ENCODE data around the gene PRELID3B.
"Not testable (repeated sequence)": the region's sequence is repeated elsewhere in the genome, so short reads cannot be mapped to it uniquely, and the experiment has no call there.

PRELID3B gene

DNA sequence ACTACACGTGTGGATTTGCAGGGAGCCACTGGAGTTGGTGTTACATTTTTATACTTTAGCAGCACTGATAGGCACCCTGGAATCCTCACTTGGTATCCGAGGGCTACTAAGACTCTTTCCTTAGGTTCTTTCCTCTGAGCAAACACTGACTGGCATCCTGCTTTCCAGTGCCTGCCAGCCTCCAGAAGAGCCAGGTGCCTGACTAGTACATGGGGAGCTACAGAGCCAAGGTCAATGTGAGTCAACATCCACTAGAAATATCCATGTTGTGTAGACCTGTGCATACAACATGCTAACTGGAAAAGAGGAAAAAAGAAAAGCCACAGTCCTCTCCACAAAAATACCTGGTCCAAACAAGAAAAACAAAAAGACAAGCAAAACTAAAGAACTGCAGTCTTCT, 17.5 kb downstream of the PRELID3B start:
- no peak for DNase-seq

- DNase-seq = no peak
These were observed 18.5 kb downstream of the PRELID3B start for GRCh38 chr20:59024111-59024530.

- no peak for DNase-seq
These were observed 19.0 kb downstream of the PRELID3B start for GRCh38 chr20:59023616-59024015.

- DNase-seq = no peak
These were observed 19.8 kb downstream of the PRELID3B start for GRCh38 chr20:59022754-59023153.

DNA sequence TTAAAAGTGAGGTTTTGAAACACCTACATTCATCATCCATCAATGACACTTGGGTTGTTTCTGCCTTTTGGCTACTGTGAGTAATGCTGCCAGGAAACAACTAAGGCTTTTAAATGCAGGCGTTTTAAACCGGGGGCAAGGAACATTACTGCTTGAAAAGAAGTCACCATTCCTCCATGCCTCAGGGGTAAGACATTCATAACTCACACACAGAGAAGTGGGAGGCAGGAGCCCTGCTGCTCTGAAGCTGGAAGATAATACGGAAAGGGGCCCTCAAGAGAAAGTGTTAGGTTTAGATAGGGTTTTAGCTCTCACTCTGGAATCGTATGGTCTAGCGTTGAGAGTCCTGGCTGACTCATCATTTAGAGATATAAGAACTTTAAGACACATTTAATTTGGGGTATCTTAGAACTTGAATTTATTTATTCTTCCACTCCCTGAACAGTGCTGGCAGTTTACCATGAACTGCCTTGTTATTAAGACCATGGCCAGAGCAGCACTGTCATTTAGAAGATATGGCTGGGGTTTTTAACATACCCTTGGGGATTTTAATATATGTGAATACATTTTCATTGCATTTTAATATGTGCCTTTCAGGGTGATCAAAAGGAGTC, 21.5 kb downstream of the PRELID3B start:
- DNase-seq = no peak

DNA sequence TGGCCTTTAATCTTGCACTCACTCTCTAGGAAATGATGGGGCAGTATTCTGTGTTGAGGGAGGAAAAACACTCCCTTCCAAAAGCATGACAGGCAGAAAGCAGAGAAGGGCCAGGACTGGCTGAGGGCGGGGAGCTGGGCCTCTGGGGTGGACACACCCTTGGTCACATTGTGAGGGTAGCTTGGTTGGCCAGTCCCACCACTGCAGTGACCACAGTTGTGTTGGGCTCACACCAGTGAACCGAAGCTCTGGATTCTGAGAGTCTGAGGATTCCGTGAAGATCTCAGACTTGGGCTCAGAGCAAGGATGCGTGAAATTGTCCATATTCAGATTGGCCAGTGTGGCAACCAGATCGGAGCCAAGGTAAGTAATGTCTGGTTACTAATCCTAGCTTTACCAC, 23.4 kb downstream of the PRELID3B start, which contains the start of gene TUBB1:
Gene TUBB1, plus strand, starts transcription at position 213 of the 400 bp plus-strand sequence. Its CDS starts 94 bp downstream, at position 307.
- DNase-seq = no peak

GRCh38 chr20:59018817-59019216, 23.8 kb downstream of the PRELID3B start:
- no peak for DNase-seq

DNA sequence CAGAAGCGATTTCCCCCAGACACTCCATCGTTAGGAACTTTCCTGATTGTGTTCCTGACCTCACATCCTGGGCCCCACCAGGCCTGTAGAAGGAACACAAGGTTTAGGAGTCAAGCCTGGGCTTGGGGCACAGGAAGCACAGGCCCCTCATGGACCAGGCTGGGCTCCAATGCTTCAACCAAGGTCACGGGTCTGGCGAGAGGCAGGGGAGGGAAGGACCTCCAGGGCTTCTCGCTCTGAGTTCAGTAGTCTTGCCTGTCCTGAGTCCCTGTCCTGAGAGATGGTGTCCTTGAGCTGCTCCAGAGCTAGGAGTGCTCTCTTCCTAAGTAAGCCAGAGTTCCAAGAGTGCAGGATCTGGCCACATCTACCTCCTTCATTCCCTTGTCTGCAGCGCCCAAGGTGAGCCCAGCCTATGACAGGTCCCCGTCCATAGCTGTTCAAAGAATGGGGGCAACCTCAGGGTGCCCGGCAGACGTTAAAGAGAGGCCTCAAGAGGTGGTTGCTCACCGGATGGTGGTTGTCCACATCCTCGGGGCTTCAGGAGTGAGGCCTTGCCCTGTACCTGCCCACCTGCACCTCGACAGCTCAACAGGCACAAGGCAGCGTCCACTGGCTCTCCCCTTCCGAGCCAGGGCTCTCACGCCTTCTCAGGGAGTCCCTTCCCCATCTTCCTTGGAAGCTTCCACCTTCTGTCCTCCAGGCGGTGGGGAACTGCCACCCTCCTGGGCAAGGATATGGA, 24.9 kb downstream of the PRELID3B start:
- no peak for DNase-seq

DNA sequence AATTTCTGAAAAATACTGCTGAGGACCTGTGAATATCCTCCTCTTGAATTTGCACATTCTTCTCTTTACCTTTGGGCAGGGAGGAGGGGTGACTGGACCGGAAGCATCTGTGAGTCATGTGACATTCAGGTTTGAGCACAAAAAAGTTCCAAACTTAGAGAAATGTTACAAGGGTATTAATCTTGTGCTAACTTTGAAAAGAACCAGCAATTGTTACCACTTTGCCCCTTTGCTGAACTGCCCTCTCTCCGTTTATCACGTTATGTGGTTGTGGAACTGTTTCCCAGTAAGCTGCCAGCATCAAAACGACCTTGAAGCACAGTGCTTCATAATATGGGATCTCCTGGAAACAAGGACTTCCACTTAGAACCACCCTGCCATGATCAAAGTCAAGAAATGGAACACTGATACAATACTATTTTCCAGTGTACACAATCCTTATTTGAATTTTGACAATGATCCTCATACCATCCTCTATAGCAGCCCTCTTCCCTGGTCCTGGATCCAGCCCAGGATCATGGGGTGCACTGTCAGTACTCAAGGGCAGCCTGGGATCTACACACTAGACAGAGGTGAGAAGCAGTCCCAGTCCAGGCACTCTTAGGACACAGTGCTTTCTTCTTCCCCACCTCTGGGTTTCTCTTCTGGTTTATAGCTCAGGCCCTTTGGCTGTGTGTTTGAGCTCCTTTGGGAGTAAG, 25.6 kb downstream of the PRELID3B start:
- DNase-seq = no peak

- no peak for DNase-seq
These were observed 26.5 kb downstream of the PRELID3B start for GRCh38 chr20:59015812-59016711.

DNA sequence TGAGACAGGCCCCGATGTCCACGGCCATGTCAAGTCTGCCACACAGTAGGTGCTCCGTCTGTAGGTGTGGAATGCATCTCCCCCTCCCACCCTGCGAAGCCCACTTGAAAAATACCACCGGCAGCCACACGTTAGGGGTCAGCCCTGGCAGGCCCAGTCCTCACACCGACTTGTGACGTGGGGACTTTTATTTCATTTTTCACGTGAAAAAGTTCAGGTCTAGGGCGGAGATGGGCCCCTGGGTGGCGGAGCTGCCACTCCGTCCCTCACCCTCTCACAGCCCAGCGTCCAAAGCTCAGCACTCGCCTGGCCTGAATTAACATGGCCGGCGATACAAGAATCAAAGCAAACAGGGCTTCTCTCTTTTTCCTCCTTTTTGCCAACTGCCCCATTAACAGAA, 27.2 kb downstream of the PRELID3B start:
- no peak for DNase-seq

- DNase-seq = no peak
These were observed 27.8 kb downstream of the PRELID3B start for GRCh38 chr20:59014680-59015389.

DNA sequence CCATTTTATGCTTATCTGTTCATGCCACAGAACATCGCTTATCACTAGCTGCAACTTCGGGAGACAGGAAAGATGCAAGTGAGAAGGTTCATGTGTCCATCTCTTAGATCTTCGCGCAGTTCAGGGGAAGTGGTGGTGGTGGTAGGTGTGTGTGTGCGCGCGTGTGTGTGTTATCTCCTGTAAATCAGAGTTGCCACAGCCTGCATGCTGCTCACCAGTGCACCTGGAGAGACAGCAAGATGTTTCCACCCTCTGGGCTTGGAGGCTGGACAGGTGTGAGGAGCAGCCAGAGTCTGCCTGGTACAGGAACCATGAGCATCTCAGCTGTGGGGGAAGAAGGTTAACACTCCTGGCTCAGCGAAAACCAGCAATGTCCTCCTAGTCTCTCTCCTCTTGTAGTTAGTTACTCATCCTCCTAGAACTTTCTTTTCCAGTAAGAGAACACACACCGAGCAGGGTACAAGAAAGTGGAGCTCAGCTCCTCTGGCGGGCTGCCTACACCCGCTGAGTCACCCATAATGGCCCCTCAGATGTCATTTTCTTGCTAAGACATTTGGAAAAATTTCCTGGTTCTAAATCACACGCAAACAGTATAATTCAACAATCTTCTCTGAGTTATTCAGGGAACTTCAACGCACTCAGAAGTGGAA, 28.5 kb downstream of the PRELID3B start:
- DNase-seq = no peak

- no peak for DNase-seq
These were observed 29.3 kb downstream of the PRELID3B start for GRCh38 chr20:59013031-59013951.

- not testable (repeated sequence) for DNase-seq
These were observed 30.8 kb downstream of the PRELID3B start for GRCh38 chr20:59011874-59012157.

DNA sequence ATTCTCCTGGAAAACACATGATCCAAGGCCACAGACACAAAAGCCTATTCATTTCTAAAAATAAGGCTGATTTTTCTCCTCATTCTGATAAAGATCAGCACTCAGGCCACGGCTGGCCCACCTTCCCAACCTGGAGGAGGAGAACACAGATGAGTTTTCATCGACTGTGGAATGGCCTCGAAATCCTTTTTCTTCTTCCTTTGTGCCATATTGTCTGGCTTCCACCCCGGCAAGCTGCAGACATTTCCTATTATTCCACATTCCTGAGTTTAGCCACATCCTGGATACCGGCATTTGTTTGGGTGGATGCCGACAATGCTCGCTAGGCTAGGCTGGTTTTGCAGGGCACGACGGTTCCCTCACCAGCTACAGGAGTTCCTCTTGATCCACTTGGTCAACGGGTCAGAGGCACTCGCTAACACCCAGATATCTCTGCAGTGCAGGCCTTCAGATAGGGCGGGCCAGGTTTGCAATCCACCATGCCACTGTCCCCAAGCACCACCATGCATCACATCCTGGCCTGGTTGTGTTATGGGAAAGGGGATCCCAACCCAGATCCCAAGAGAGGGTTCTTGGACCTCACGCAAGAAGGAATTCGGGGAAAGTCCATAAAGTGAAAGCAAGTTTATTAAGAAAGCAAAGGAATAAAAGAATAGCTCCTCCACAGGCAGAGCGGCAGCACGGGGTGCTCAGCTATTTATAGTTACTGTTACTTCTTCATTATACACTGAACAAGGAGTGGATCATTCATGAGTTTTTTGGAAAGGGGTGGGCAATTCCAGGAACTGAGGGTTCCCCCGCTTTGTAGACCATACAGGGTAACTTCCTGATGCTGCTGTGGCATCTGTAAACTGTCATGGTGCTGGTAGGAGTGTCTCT, 31.4 kb downstream of the PRELID3B start:
- no peak for DNase-seq

DNA sequence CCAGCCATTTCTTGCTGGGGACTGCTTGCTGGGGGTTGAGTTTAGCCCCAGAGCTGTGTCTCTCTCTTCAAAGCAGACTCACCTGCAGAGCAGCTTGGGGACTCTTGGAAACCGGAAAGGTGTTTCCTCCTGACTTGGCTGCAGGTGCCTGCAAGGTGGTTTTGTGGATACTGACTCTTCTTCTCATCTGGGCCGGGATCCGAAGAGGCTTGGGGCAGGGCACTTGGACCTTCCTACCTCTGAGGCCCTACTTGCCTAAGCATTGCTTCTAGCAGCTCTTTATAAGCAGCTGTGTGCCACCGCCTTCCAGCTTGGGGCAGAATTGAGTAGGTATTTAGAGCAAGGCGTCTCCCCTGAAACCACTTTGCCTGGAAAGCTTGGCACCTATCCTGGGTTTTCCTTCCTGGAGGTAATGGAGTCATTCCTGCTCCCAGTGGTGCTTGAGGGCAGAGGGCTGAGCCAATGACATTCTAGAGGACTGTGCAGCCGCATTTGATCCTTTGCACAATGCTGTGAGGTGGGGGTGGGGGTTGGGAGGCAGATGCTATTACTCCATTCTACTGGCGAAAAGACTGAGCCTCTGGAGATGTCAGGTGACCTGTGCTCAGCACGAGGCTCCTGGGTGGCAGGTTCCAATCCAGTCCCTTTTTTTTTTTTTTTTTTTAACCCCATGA, 32.1 kb downstream of the PRELID3B start:
- no peak for DNase-seq

GRCh38 chr20:59008715-59009336, 33.8 kb downstream of the PRELID3B start:
- DNase-seq = no peak

Measured in activated CD4-positive, alpha-beta T cell treated with anti-CD3 and anti-CD28 coated beads for 1 hour (primary cell).